ENCODE measurements around the gene KLHL29.

DNA sequence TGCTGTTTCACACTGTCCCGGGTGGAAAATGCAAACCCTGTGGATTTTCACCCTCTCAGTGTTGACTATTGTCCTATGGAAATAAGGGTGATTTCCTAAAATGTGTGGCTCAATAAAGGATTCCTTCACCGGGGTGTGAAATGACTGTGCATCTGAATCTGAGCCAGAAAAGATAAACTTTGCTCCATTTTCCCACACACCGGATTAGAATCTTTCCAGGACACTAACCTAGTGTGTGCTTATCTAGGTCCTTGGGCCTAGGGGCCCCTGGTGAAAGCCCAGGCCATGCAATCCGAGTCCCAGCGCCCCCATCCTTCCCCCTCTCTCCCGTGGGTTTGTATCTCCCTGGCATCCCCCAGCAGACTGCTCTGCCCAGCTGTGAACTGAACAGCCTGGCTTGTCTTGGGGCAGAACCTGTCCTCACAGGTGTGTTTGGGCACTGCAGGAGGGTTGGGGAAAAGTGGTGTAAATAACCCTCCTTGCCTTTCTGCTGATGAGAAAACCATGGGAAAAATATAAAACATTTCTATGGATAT is 17.3 kb downstream of the KLHL29 start:
- TF ChIP-seq CTCF (IDR thresholded peaks at IDR 0.05; ENCODE audit: low read length) = no peak
- TF ChIP-seq EZH2 (optimal IDR thresholded peaks at IDR 0.05; ENCODE audit: low read depth, low read length) = no peak
- TF ChIP-seq EZH2phosphoT487 (IDR thresholded peaks at IDR 0.05; ENCODE audit: low read length) = no peak
